CD4-positive, alpha-beta T cell treated with Interleukin-4 for 4 hours (primary cell): ENCODE data around the gene NCF2.
"Not testable (repeated sequence)": the region's sequence is repeated elsewhere in the genome, so short reads cannot be mapped to it uniquely, and the experiment has no call there.

ENCODE experiments used
- DNase-seq: peaks from one replicate; pipeline ENCODE4 v3.0.0-alpha.2; 2020

The NCF2 gene

GRCh38 chr1:183590244-183591191 is at the start of gene NCF2:
Gene NCF2, minus strand, starts transcription at chr1:183590459. Its CDS starts 130 bp downstream, at chr1:183590329.
- DNase-seq, result peak; percentile 66

GRCh38 chr1:183638649-183639387 is 48.6 kb upstream of the NCF2 start:
- DNase-seq, result no peak

DNA sequence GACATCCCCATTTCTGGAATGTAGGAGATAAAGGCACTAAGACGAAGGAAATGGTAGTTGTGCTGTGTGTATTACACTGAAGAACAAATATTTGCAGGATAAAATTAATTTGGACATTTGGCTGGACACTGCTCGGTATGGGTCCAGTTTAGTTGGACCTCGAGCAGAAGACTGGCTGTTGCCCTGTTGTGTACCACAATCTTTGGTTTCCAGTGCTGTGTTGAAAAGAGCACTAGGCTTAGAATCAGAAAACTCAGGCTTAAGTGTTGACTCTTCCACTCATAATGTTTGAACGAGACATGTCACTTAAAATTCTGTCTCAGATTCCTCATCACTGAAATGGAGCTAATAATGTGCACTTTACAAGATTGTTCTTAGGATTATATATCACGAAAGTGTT is 46.5 kb upstream of the NCF2 start:
- DNase-seq, result no peak

- no peak for DNase-seq
Observed at GRCh38 chr1:183636334-183636682, 46.0 kb upstream of the NCF2 start.

GRCh38 chr1:183635606-183636333 is 45.5 kb upstream of the NCF2 start, which contains the start of gene ARPC5:
Gene ARPC5, minus strand, starts transcription at chr1:183635783. Its CDS starts 124 bp downstream, at chr1:183635659.
- DNase-seq, result peak; percentile 96

- DNase-seq, result no peak
Observed at GRCh38 chr1:183635099-183635605, 44.9 kb upstream of the NCF2 start.

DNA sequence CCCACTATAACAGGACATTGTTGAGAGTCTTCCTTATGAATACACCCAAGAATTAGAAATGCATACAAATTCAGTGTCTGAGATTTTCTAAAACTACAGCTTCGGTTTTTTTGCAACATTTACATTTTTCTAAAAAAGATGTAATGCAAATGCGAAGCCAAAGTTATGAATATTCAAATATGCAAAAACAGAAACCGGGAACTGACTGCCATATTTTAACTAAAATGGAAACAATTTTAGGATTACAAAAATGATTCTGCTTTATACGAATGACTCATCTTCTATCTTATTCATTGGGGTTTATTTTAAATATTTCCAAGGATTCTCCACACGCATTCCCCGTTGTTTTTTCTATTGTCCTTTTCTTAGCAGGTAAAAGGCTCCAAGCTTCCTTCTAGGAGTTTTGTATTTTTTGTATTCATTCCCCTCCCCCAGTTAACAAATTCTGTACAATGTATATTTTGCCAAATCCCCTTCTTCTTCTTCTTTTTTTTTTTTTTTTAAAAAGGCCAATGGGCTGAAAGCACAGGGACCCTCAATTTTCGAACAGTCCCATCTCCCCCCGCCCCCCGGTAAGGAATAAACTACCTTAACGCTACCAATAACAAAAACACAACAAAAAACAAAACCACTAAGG is 44.3 kb upstream of the NCF2 start:
- DNase-seq, result no peak

GRCh38 chr1:183633676-183634343 is 43.6 kb upstream of the NCF2 start:
- peak; percentile 80 for DNase-seq

GRCh38 chr1:183632964-183633363 is 42.7 kb upstream of the NCF2 start:
- DNase-seq, result peak; percentile 27

DNA sequence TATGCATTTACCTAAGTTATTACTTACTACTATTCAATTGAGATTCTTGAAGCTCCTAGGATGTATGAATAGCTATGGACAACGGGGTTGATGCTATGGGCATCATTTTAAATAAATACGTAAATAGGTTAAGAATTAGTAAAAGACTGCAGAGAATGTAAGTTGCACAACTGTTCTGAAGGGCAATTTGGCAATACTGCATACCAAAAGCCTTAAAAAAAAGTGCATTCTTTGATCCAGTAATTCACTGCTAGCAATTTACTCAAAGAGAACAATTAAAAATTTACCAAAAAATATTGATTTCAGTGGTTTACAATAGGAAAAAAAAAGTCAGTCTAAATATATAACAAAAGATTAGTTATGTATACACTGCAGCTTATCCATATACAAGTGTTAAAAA is 41.9 kb upstream of the NCF2 start:
- no peak for DNase-seq

- no peak for DNase-seq
Observed at GRCh38 chr1:183630748-183631147, 40.5 kb upstream of the NCF2 start.

GRCh38 chr1:183628537-183628936 is 38.3 kb upstream of the NCF2 start:
- DNase-seq, result no peak

DNA sequence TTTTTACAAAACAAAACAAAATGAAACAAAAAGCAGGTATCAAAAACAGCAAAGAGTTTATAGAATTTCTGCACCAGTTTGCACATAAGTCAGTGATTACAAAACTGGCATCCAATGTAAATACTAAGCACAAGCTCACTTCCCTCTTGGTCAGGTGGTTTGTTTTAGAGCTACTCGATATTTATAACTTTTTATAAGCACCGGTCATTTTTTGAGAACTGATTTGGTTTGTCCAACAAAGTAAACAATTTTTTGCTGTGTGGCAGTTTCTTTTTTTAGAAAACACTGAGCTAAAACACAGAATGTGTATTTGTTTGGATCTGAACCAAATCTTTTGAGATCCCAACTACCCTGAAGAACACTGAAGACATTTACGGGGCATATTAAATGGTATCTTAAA is 36.0 kb upstream of the NCF2 start:
- not testable (repeated sequence) for DNase-seq

GRCh38 chr1:183622884-183623785 is 32.9 kb upstream of the NCF2 start:
- DNase-seq, result peak; percentile 51

- no peak for DNase-seq
Observed at GRCh38 chr1:183622013-183622412, 31.8 kb upstream of the NCF2 start.

DNA sequence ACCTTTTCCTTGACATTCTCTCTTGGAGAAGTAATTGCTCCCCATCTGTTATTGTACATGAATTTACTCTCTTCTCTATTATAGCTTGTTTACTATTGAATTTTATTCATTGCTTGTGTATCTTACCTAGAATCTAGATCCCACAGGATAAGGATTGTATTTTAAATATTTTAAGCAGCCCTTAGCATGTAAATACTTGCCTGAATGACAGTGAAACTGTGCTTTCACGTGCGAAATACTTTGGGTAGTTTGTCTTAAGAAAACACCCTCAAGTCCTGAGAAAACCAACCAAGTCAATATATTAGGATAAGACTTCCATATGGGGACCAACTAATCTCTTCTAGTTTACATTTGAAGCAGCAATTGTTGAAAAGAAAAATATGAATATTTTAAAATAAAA is 30.1 kb upstream of the NCF2 start:
- DNase-seq, result no peak

GRCh38 chr1:183619781-183620180 is 29.5 kb upstream of the NCF2 start:
- no peak for DNase-seq

DNA sequence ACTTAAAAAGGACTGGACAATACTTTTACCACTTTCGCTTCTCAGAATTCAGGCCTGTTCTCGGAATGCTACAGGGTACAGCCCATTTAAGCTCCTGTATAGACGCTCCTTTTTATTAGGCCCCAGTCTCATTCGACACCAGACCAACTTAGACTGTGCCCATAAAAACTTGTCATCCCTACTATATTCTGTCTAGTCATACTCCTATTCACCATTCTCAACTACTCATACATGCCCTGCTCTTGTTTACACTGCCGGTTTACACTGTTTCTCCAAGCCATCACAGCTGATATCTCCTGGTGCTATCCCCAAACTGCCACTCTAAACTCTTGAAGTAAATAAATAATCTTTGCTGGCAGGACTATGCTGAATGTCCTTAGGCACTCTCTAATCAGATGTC is 27.9 kb upstream of the NCF2 start:
- DNase-seq, result not testable (repeated sequence)

DNA sequence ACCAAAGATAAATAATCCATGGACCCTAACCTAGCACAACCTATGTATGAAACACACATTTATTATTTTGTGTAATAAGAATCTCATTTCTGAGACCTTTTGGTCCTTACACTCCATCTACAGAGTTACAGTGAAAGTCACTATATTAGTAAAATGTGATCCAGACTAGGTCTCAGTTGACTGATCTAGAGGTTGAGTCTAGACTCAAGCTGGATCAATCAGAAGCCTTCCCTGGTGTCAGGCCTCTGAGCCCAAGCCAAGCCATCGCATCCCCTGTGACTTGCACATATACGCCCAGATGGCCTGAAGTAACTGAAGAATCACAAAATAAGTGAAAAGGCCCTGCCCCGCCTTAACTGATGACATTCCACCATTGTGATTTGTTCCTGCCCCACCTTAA is 22.7 kb upstream of the NCF2 start:
- not testable (repeated sequence) for DNase-seq

- no peak for DNase-seq
Observed at GRCh38 chr1:183612407-183612806, 22.1 kb upstream of the NCF2 start.

DNA sequence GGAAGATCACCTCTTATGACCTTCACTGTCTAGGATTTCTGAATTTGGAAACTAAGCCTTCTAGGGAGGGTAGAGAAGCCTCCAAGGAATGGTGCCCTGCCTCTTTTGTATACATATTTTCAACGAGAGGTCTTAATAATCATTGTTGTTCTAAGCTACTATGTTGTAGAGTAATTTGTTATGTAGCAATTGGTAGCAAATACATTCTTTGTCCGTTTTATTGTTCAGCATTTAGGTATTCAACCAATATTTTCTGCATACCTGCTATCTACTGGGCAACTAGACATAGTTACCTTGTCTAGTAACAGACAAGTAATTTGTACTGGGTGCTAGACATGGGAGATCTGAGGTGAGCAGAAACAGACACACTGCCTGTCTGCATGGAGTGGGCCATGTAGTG is 20.8 kb upstream of the NCF2 start:
- no peak for DNase-seq
